ENCODE results near the gene TAF5L.
"Not testable (repeated sequence)": the region's sequence is repeated elsewhere in the genome, so short reads cannot be mapped to it uniquely, and the experiment has no call there.

The TAF5L gene

GRCh38 chr1:229600229-229600628 is 25.7 kb downstream of the TAF5L start:
- DNase-seq = no peak

GRCh38 chr1:229599218-229599954 is 26.5 kb downstream of the TAF5L start:
- DNase-seq = no peak

- DNase-seq = no peak
Measured at GRCh38 chr1:229597877-229598276, 28.0 kb downstream of the TAF5L start.

GRCh38 chr1:229596925-229597699 is 28.8 kb downstream of the TAF5L start:
- no peak for DNase-seq

- DNase-seq = not testable (repeated sequence)
Measured at GRCh38 chr1:229595876-229596275, 30.0 kb downstream of the TAF5L start.

GRCh38 chr1:229594227-229595008 is 31.5 kb downstream of the TAF5L start:
- DNase-seq = no peak

GRCh38 chr1:229593800-229594199 is 32.1 kb downstream of the TAF5L start:
- no peak for DNase-seq

GRCh38 chr1:229590119-229590518 is 35.8 kb downstream of the TAF5L start:
- DNase-seq = no peak

- no peak for DNase-seq
Measured at GRCh38 chr1:229585338-229585737, 40.6 kb downstream of the TAF5L start.

GRCh38 chr1:229582715-229583114 is 43.2 kb downstream of the TAF5L start:
- DNase-seq = no peak

- peak; percentile 23 for DNase-seq
Measured at GRCh38 chr1:229582011-229582694, 43.8 kb downstream of the TAF5L start.

GRCh38 chr1:229581485-229581884 is 44.4 kb downstream of the TAF5L start:
- no peak for DNase-seq

- DNase-seq = peak; percentile 51
Measured at GRCh38 chr1:229579059-229579673, 46.8 kb downstream of the TAF5L start.

- DNase-seq = no peak
Measured at GRCh38 chr1:229578168-229579058, 47.5 kb downstream of the TAF5L start.

GRCh38 chr1:229574679-229575442 is 51.1 kb downstream of the TAF5L start:
- DNase-seq = no peak

- peak; percentile 73 for DNase-seq
Measured at GRCh38 chr1:229572286-229572685, 53.6 kb downstream of the TAF5L start.

- peak; percentile 25 for DNase-seq
Measured at GRCh38 chr1:229570891-229571516, 54.9 kb downstream of the TAF5L start.

- no peak for DNase-seq
Measured at GRCh38 chr1:229570305-229570704, 55.6 kb downstream of the TAF5L start.

- DNase-seq = no peak
Measured at GRCh38 chr1:229567109-229567868, 58.6 kb downstream of the TAF5L start.

Data from NCI-H510A treated with DMSO at 0.1 percent for 48 hours (cell line).